ENCODE results near the gene SRPK2.
A peak's percentile ranks its signal among the peaks of the same experiment; 100 is the strongest.
"Not testable (repeated sequence)": the region's sequence is repeated elsewhere in the genome, so short reads cannot be mapped to it uniquely, and the experiment has no call there.

Gene SRPK2

DNA sequence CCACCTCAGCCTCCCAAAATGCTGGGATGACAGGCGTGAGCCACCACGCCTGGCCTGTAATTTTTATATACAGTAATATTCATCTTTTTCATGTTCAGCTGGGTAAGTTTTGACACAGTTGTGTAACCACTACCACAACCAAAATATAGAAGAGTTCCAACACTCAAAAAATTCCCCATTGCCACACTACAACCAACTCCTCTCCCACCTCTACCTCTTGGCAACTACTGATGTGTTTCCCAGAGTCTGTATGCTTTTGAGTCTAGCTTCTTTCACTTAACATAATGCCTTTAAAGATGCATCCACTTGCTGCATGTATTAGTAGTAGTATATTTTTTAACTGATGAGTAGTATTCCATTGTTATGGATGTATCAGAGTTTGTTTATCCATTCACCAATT lies 90.7 kb downstream of the SRPK2 start:
- DNase-seq, result no peak

DNA sequence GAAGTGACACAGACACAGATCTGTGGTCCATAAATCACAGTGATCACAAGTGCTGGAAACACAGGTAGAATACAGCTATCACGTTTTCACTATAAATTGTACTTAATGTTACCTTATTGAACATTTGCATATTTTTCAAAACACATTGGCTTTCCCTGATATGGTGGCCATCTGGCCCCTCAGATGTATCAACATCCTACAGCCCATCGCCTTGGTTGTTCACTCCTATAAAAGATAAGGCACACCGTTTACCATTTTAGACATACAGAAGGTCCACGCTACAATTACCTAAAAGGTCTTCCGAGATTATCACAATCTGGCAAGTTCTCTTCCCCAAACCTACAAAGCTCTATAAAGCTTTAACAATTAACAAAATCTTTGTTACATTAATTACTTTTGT lies 91.4 kb downstream of the SRPK2 start:
- no peak for DNase-seq

DNA sequence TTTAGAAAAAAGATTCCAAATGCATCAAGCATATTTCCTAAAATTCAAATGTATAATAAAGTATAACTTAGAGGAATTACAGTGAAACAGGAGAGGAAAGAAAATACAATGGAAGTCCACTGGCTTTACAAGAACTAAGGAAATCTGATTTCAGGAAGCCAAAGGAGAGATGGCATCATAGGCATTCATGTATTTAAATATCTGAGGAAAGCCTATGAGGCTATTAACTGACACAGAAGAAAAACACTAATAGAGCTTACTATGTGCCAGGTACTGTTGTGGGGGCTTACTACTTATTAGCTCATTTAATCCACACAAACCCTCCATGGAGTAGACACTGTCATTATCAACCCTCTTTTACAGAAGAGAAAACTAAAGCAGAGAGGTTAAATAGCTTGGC lies 92.2 kb downstream of the SRPK2 start:
- DNase-seq, result no peak

DNA sequence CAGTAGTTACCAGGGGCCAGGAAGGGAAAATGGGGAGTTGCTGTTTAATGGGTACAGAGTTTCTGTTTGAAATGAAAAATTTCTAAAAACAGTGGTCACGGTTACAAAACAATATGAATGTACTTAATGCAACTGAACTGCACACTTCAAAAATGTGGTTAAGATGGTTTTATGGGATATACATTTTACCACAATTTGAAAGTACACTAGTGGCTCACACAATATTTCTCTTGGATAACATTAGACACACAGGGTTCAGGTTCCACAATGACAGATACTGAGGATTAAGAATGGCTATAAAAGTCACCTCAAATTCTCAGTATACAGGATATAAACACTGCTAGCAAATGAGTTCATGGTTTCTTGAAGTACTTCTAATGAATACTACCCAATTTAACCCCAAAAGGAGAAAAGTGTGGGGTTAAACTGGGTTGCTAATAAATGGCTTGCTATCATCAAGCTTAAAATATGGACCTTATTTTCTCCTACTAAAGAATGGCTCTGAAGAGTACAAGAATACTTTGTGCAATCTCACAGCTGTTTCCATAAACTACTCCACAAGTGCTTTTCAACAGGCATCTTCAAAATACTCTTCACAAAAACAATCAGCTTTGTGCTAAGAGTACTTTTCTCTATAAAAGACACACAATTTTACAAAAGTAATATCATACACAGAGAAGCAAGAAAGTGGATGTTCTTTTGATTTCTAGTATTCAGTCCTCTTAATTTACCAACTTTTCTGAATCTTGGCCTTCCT lies 92.9 kb downstream of the SRPK2 start:
- no peak for DNase-seq

DNA sequence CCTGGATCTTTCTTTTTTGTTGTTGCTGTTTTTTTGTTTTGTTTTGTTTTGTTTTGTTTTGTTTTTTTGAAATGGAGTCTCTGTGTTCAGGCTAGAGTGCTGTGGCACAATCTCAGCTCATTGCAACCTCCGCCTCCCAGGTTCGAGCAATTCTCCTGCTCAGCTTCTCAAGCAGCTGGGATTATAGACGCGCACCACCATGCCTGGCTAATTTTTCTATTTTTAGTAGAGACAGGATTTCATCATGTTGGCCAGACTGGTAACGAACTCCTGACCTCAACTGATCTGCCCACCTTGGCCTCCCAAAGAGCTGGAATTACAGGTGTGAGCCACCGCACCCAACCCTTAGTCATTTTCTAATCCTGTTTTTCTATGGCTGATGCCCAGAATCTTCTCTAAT lies 94.2 kb downstream of the SRPK2 start:
- DNase-seq, result not testable (repeated sequence)

DNA sequence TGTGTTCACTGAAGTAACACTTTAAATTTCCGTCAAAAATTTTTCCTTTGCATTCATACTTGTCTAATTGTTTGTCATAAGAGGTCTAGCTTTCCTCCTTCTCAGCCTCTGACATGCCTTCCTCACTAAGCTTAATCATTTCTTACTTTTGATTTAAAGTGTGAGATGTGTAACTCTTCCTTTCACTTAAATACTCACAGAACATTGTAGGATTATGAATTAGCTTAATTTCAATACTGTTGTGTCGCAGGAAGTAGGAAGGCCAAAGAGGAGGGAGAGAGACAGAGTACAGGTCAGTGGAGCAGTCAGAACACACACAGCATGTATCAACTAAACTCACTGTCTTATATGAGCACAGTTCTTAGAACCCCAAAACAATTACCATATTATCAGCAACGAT lies 99.0 kb downstream of the SRPK2 start:
- DNase-seq, result no peak

DNA sequence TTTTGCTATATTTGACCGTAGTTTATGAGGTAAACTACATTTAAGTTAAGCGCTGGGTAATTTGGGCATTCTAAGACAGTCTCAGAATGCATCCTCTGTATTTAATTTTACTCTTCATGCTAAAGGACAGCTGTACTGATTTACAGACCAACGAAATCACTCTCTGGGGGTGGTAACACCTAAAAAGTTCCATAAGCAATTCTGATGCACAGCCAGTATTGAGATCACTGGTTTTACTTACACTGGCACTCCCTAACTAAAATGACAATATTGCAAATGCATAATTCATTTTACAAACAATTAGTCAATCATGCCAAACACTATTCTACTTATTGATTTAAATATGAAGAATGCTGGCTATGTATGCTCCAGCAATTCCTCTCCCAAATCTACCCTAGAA lies 102.3 kb downstream of the SRPK2 start:
- DNase-seq, result no peak

DNA sequence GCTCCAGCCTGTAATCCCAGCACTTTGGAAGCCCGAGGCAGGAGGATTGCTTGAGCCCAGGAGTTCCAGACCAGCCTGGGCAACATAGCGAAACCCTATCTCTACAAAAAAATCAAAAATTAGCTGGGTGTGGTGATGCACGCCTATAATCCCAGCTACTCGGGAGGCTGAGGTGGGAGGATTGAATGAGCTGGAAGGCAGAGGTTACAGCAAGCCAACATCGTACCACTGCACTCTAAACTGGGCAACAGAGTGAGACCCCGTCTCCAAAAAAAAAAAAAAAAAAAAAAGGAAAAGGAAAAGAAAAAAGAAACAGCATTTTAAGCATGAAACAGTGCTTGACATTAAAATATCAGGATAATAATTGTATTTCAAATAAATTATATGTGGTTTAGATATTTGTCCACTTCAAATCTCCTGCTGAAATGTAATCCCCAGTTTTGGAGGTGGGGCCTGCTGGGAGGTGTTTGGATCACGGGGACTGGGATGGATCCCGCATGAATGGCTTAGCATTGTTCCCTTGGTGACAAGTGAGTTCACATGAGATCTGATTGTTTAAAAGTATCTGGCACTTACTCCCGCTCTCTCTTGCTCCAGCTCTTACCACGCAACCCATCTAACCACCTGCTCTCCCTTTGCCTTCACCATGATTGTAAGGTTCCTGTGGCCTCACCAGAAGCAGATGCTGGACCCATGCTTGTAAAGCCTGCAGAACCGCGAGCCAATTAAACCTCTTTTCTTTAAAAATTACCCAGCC lies 103.4 kb downstream of the SRPK2 start:
- no peak for DNase-seq

DNA sequence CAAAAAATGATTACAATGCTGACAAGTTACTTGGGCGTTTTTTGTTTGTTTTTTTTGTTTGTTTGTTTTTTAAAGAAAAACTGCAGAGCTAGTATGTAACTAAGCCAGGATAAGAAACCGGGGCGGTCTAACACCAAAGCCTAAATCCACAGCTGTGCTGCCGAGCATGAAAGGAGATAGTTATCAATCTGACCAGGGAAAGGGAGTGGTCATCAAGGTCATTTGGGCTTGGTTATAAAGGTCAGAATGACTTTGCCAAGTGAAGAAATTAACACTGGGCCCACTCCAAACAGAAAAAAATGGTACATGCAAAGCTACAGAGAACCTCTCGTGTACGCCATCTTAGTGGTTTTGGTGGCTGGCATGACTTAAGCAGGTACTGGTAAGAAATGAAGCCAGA lies 104.7 kb downstream of the SRPK2 start:
- DNase-seq, result no peak

DNA sequence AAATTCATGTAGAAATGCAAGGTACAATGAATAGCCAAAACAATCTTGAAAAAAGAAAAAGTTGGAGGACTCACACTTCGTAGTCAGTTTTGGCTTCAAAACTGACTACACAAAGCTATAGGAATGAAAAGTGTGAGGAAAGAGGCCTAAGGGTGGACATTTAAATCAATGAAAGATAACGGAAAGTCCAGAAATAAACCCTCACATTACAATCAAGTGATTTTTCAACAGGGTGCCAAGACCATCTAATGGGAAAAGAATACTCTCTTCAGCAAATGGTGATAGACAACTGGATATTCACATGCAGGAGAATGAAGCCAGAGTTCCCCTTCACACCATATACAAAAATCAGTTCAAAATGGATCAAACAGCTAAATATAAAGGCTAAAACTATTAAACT lies 106.8 kb downstream of the SRPK2 start:
- DNase-seq, result no peak

DNA sequence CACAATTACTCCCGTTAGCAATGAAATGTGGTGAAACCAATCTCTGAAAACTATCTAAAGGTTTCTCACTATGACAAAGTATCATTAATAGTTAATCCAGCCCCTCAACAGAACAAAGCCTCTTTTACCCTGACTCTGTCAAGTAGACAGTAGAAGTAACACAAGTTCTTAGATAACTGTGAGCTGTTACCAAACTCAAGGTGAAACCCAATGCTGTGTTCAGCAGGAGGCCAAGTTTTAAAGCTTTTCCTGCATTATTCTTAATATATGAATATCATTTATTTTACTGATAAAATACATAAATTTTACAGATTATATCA lies 109.1 kb downstream of the SRPK2 start:
- DNase-seq, result no peak

DNA sequence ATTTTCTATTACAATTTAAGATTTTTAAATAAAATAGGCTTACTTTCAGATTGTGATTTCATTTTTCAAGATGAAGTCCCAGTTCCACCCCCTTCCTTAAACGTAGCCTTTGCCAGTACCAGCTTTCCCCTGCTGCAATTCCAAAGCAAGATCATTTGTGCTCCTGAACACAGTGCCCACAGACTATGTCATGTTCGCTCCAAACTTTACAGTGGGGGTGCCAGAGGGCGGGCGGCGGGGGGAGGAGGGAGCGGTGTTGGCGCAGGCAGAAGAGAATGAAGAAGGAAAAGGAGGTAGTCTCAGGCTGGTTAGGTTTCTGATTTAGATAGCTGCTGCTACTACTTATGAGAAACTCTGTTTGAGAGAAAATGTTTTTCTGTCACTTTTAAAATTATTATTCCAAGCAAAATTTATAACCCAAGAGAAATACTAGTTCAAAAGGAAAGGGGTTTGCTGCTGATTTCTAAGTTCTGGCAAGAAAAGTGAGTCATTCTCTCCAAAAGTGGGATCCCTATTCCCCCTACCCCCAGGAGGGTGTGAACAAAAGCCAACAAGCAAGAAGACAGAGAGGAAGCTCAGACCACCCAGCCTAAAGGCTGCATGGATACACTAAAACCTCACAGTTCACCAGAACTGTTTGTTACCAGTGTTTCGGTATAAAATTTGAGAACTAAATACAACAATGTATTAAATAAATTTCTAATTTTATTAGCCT lies 109.6 kb downstream of the SRPK2 start:
- DNase-seq, result no peak

DNA sequence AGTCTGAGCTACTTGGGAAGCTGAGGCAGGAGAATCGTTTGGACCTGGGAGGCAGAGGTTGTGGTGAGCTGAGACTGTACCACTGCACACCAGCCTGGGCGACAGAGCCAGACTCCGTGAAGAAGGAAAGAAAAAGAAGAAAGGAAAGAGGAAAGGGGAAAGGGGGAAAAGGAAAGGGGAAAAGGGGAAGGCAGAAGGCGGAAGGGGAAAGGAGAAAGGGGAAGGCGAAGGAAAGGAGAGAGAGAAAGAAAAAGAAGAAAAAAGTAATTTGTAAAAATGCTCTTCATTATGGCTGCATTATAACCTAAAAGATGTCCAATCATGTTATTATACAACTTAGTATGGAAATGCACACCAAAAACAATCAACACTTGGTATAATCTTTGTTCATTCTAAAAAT lies 110.2 kb downstream of the SRPK2 start:
- no peak for DNase-seq

DNA sequence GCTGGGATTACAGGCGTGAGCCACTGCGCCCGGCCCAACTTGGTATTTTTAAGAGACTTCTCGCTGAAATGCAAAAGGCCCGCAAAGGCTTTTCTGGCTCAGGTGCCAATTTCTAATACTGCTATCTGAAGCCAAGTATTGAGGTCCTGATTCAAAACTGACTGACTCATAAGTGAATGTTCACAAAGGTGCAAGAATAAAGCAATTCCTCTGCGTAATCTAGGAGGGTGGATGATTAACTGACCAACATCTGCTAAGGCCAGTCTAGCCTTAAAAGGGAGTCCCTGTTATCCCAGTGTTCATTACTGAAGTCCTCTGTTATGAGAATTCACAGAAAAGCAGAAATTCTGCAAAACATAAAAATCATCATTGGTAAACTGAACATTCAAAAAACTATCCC lies 111.4 kb downstream of the SRPK2 start:
- DNase-seq, result no peak

DNA sequence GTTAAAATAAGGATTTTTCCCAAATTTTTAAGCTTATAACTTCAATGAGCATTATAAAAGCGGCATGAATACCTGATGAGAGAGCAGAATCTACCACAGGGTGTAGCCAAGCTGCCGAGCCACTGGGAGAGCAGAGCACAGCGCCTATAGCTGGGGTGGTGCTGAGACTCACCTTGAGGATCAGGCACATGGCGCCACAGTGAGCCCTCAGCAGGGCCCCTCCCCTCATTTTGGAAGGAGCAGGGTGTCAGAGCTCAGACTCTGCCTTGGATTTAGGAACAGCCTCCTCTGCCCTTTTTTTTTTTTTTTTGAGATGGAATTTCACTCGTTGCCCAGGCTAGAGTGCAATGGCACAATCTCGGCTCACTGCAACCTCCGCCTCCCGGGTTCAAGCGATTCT lies 118.6 kb downstream of the SRPK2 start:
- no peak for DNase-seq

DNA sequence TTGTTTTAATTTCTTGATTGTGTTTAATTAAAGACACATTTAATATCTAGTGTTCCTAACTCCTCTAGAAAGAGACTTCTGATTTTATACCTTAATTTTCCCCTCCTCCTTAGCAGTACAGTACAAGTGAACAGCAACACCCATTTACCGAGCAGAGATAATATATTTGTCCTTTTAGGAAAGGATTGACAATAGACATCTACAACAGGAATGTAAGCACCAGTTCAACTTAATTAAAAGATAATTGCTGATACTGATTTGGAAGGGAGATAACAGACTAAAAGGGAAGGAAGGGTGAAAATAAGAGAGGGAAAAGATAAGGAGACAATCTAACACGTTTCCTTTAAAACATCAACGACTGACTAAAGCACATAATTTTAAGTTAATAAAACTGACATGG lies 119.3 kb downstream of the SRPK2 start:
- DNase-seq, result no peak

DNA sequence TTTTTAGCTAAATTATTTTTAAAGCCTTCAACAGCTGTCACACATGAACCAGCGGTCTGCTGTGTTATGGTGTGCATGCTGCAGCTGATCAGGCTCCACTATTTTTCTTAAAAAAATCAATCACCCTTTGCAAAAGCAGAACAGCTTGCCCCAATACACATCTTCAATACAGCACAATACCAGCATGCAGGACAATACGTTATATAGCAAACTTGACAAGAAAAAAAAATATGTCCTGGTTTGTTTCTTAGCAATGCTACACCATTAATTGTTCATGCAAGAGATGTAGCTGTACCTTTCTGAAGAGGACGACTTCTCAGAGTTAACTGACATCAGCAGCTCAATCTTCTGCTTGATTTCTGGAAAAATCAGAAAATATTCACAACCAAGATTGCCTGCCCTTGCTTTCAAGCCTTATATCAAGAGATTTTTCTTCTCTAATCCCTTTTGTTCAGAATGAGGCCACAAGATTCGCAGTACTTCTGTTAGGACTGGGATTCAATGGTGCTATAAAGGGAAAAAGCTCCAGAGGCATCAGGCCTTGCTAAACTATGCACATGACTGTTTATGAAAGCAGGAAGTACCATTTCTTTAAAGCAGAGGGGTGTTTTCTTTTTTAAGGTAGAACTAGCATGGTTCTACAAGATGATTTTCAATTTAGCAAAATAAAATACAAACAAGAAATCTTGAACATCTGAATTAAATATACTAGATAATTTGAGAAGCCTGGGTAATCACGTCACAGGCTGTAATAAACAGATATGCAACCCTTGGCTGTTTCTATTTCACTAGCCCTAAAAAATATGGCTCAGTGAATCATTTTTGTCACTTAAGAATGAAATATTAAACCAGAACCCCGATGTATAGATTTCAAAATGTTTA lies 120.0 kb downstream of the SRPK2 start:
- no peak for DNase-seq

DNA sequence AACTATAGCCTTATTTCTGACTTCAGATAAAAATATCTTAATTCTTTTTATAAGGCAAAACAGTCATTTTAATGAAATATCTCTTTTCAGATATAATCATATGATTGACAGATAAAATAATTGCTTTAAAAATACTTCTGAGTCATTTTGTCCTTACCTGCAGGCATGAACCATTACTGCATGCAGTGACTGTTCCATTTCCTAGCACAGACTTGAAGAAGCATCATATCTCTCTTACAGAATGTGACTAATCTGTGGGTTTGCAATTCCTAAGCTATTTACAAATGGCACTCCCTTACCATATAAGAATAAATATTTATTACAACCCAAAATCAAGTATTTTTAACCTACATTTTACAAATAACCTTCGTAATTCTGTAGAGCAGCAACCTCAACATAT lies 120.7 kb downstream of the SRPK2 start:
- no peak for DNase-seq

DNA sequence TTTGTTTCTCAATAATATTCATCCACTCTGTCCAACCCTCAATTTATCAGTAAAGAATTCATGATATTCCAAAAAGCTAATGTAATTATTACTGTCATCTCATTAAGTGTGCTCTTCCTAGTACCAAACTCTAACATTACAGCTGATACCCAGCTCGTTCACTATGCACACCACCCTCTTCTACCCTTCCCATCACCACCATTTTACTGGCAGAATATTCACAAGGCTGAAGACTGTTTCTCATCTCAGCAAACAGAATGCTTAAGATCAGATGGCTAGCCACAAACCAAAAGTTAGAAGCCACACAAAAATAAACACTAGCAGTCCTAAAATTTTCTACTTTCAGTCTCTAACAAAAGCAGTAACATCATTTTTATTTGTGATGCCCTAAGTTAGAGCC lies 121.5 kb downstream of the SRPK2 start:
- DNase-seq, result no peak

DNA sequence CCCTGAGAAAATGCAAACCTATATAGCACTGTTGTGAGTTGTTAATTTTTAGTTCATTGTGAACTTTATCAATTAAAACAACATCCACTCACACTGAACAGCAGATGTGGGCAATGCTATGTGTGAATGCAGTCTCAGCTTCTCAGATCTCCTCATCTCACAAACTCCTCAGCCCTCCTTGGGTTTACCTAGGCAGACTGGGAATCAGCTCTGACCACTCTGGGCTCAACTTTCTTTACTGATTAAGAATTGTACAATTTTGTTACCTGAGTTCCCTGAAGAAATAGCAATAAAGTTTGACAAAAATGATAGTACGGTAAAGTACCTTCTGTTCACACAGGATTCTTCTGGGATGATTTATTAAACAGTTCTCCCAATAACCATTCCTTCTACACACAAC lies 124.0 kb downstream of the SRPK2 start:
- DNase-seq, result no peak

DNA sequence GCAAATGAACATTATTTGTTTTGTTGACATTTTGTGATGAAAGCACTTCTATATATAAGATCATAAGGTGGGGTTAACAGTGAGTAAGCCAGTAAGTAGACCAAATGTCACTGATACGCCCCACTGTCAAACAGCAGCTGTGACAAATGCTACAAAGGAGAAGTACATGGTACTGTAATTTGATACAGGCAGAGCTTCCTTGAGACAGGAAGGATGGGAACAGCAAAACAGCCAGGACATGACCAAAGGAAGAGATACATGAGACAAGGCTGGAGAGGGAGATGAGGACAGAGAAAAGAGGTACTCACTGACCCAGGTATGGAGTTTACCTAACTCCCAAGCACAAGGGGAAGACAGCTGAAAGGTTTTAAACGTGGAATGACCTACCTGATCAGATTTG lies 127.0 kb downstream of the SRPK2 start:
- DNase-seq, result peak; percentile 10

DNA sequence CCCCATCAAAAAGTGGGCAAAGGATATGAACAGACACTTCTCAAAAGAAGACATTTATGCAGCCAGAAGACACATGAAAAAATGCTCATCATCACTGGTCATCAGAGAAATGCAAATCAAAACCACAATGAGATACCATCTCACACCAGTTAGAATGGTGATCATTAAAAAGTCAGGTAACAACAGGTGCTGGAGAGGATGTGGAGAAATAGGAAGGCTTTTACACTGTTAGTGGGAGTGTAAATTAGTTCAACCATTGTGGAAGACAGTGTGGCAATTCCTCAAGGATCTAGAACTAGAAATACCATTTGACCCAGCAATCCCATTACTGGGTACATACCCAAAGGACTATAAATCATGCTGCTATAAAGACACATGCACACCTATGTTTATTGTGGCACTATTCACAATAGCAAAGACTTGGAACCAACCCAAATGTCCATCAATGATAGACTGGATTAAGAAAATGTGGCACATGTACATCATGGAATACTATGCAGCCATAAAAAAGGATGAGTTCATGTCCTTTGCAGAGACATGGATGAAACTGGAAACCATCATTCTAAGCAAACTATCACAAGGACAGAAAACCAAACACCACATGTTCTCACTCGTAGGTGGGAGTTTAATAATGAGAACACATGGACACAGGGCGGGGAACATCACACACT lies 128.4 kb downstream of the SRPK2 start:
- DNase-seq, result not testable (repeated sequence)

DNA sequence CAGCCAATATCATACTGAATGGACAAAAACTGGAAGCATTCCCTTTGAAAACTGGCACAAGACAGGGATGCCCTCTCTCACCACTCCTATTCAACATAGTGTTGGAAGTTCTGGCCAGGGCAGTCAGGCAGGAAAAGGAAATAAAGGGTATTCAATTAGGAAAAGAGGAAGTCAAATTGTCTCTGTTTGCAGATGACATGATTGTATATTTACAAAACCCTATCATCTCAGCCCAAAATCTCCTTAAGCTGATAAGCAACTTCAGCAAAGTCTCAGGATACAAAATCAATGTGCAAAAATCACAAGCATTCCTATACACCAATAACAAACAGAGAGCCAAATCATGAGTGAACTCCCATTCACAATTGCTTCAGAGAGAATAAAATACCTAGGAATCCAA lies 129.8 kb downstream of the SRPK2 start:
- not testable (repeated sequence) for DNase-seq

Data from NCI-H748 treated with DMSO at 0.1 percent for 48 hours (cell line).